RCC 7860 (cell line): ENCODE data around the gene ITPR1.

Experiments
- DNase-seq: peaks from one replicate; pipeline ENCODE4 v3.0.0-alpha.2; 2015; ENCODE audit warnings: low spot score
- FAIRE-seq: peaks from 2 replicates; lab custom pipeline; 2012; peaks lifted over from hg19 to GRCh38; lab: Jason Lieb, UNC

The ITPR1 gene

DNA sequence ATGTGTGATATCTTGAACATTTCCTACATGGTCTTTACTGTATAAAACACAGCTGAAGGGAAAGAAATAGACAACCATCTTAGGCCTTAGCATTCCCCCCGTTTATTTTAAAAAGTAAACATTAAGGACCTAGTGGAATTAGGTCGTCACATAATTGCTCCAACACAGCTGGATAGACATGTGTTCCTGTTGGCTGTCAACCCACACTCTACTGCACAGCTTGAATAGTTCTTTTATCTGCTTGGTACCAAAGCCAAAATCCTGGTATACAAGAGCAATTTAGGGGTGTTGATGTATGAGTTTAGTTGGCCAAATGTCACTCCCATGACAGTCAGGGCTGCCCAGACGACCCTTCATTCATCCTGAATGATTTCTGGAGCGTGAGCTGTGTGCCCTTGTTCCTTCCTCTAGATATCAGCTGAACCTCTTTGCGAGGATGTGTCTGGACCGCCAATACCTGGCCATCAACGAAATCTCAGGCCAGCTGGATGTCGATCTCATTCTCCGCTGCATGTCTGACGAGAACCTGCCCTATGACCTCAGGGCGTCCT lies 179.7 kb downstream of the ITPR1 start:
- DNase-seq, result no peak
- FAIRE-seq, result no peak

DNA sequence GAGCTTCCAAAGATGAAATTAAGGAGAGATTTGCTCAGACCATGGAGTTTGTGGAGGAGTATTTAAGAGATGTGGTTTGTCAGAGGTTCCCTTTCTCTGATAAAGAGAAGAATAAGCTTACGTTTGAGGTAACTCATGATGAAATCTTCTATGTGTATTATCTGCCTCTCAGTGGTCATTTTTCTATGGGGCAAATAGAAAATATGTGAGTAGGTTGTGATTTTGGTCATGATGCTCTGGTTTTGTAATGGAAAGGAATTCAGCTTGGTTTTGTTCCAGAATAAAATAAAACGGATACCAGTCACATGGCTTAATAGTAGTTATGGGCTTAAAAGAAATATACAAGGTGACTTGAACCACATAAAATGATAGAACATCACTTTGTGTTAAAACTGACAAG lies 181.1 kb downstream of the ITPR1 start:
- FAIRE-seq (no peak), DNase-seq (no peak)

DNA sequence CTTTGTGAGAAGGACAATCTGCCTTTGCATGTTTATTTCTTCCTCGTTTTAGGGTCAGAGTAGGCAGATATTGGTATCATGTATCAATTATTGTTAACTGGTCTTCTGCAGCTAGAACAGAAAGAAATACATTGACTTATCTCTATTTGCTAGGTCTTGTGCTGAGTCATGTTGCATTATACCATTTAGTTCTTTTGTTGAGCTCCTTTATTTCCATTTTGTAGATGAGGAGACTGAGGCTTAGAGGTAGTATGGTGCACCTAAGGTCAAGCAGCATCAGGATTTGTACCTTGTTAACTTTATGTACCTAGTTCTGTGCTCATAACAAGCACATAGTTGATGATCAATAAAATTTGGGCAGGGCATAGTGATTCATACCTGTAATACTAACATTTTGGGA lies 182.6 kb downstream of the ITPR1 start:
- no peak for DNase-seq
- FAIRE-seq, result no peak

DNA sequence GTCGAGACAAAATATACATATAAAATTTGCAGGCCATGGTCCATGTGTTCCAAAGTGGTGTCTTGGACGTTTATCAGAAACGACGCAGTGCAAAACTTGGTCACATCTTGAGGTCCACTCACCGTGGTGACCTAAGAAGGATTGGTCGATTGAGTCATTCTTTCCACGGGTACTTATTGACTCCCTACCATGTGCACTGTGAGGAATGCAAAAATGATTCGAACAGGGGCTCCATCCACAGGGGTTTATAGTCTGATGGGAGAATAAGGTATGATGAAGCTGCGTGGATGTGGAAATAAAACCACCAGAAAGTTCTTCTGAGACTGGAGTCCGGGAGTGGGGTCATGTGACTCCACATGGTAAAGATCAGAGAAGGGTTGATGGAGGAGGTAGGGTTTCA lies 185.2 kb downstream of the ITPR1 start:
- FAIRE-seq, result no peak
- no peak for DNase-seq

DNA sequence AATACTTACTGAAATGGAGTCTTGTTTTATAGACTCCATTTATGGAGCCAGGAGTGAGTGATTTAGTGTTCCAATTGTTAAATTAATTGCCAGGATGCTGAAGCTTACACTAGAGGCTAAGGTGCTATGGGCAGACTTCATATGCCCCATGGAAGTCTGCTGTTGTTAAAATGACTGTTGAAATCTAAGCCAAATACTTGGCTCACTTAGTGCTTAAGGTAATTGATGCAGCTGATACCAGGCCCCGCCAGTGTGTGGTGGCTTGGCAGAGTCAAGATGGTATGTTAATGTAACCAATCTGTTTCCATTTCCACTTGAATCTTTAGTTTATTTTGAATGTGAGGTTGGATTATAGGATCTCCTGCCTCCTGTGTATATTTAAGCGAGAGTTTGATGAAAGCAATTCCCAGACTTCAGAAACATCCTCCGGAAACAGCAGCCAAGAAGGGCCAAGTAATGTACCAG lies 187.1 kb downstream of the ITPR1 start:
- no peak for DNase-seq
- no peak for FAIRE-seq

DNA sequence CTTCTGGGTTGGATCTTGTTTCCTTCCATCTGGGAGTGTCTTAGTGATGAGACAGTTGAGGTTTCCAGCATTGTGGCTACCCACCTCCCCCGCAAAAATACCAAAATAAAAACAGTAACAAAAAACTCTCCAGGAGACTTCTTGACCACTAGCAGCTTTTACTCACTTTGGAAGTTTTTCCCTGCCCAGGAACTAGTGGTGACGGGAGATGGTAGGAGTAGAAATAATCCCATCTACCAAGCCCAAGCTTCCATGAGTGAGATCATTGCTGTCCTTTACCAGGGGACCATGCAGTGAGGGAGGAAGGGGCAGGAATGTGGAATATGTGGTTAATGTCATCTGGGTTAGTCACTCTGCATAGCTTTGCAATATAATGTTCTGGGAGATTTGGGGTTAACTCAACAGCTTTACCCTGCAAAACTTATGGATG lies 187.7 kb downstream of the ITPR1 start:
- FAIRE-seq, result peak; percentile 76
- peak; percentile 95 for DNase-seq

DNA sequence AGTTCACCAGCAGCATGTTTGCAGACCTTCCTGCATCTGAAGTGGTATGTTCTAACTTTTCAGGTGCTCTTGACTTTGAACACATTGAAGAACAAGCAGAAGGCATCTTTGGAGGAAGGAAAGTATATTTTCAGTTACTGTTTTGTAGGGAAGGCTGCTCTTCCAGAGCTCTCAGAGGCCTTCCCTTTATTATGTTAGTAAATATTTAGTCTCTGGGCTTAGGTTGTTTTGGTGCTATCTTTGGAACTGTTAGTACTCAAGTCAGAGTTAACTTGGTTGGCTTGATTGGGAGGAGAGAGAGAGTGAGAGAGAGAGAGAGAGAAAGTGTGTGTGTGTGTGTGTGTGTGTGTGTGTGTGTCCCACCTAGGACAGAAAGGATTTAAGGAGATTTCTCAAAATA lies 188.2 kb downstream of the ITPR1 start:
- FAIRE-seq (no peak), DNase-seq (no peak)

DNA sequence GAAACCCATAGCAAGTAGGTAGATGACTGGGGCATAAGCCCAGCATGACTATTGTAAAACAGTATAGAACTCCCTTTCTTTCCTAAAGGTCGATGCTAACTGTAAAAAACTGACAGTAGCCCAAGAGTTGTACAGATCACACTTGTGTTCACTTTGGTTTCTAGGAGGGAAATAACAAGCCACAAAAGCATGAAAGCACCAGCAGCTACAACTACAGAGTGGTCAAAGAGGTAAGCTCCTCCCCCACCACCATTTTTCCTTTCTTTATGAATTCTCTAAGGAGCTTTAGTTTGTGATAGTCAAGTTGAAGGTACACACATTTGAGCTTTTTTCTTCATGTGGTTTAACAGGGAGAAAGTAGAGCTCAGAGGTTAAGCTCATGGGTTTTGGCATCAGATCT lies 191.0 kb downstream of the ITPR1 start:
- no peak for DNase-seq
- no peak for FAIRE-seq

DNA sequence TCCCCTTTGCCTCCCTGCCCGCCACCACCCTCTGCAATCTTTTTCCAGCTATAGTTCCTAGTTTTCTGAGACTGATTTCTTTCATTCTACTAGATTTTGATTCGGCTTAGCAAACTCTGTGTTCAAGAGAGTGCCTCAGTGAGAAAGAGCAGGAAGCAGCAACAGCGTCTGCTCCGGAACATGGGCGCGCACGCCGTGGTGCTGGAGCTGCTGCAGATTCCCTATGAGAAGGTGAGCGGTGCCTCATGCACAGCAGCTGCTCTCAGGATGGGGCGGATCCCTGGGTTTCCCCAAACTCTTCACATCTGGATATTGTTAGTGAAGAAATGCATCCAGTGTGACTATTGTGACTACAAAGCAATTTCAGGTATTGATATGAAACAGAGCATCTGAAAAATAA lies 191.8 kb downstream of the ITPR1 start:
- no peak for FAIRE-seq

DNA sequence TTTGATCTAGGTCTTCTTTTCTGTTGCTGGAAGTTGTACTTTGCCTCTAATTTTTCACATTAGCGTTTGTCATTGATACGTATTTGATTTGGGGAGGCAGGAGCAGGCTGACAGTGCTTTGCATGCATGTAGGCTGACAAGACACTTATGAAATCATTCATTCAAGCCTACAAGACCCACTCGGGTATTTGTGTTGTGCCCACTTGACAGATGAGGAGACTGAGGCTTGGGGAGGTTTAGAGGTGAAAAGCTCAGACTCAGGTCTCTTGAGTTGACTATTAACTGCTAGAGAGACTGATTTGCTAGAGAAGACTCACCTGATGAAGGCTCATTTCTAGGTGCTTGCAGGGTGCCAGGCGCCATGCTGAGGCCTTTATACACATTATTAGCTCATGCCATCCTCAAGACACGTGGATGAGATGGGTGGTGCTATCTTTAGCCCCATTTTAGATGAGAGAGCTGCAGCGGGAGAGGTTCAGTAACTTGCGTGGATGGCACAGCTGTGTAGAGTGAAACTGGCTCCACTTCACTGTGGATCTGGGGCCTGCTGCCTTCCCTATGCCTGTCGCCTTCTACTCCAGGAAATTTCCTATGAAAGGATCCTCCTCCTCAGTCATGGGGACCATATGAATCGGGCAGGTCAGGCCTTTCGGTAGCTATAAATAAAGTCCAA lies 192.7 kb downstream of the ITPR1 start:
- FAIRE-seq (no peak), DNase-seq (no peak)

More for the DNA sequence above, 191.8 kb downstream of the ITPR1 start:
- no peak for DNase-seq

DNA sequence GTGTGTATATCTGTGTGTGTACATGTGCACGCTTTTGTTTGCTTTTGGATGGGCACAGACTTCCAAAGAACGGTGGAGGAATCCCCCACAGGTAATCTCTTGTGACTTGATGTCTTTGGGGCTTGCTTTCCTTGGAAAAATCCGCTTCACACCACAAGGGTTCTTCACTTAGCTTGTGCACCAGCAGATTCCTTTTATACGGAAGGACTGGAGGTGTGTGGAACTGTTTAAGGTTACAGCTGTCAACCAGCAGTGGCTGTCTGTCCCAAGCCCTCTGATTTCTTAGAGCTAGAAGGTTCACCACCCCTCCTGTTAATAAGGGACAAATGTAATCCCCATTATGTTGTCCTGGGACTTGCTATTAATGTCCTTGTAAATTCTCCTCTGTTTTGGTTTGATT lies 193.5 kb downstream of the ITPR1 start:
- FAIRE-seq (no peak), DNase-seq (no peak)

DNA sequence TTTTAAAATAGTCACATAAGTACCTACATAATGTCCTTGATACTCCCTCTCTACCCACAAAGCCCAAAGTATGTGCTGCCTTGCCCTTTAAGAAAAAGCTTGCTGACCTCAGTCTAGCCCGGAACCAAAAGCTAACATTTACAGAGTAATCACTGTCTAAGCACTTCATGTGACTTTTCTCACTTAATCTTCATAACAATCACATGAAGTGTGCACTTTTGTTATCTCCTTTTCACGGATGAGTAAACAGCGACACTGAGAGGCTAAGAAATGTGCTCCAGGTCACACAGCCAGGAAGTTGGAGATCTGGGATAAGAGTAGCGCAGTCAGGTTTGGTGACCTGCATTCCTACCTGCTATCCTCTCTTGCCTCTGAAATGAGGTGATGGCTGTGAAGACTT lies 194.0 kb downstream of the ITPR1 start:
- peak; percentile 67 for DNase-seq
- no peak for FAIRE-seq

DNA sequence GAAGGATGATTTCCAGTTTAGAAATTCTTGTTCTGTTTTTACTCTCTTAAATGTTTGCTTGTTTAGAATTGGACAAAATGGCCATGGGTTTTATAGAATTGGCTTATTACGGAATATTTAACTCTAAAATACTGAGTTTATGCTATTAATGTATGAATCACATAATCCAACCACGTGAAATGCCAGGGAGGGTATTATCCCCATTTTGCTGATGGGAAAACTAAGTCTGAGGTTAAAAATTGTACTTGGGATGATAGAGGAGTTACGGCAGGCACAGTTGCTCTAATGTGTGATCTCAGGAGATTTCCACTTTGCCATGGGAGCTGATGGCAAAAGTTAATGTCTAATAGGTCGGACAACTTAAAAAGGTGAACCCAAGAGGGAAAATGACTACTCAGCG lies 194.4 kb downstream of the ITPR1 start:
- FAIRE-seq (no peak), DNase-seq (no peak)

DNA sequence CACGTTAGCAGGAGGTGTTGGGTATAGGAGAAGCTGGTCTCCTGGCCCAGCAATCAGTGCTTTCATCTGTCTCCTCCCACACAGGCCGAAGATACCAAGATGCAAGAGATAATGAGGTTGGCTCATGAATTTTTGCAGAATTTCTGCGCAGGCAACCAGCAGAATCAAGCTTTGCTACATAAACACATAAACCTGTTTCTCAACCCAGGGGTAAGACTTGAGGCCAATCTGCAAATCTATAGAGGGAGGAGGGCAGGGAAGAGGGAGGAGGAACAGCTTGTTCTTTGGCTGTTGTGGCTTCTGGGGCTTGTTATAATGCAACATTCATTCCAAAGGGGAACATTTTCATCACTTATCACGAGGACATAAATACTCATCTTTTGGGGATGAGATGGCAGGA lies 195.3 kb downstream of the ITPR1 start:
- no peak for FAIRE-seq

DNA sequence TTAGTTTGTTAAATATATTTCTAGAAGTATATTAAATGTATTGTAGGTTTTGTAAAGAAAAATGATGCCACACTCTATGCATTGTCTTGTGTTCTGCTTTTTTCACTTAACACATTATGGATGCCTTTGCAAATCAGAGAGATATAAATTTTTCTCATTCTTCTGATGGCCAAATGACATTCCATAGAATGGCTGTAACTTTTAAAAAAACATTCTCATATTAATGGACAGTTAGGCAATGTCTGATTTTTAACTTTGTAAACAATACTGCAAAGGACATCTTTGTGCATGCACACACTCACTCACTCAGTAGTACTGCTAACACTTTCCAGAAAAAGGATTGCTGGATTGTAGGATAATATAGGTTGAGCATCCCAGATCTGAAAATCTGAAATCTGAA lies 195.9 kb downstream of the ITPR1 start:
- FAIRE-seq, result no peak
- DNase-seq, result no peak

More for the DNA sequence above, 195.3 kb downstream of the ITPR1 start:
- no peak for DNase-seq

DNA sequence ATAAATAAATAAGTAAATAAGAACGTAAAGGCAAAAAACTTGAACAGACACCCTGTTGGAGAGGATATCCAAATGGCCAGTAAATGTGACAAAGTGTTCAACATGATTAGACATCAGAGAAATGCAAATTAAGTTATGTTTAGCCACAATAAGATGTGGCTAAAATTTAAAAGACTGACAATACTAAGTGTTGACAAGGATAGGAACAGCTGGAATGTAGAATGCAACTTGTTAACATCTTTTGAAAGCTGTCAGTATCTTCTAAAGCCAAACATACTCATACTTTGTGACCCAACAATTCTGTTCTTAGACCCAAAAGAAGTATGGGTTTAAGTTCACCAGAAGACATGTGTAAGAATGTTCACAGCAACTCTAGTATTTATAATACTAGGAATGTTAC lies 197.1 kb downstream of the ITPR1 start:
- FAIRE-seq, result no peak
- no peak for DNase-seq

DNA sequence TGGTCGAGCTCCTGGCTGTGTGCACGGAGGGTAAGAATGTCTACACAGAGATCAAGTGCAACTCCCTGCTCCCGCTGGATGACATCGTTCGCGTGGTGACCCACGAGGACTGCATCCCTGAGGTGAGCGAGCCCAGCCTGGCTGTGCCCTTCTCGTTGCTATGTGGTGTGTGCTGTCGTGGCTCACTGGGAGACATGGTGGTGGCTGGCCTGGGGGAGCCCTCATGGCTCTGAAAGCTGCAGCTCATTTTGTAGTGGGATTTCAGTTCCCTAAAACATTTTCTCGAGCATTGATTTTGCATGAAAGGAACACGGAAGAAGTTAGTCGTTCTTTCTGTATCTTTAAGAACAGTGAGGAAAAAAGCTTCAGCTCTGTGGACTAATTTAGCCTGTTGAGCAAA lies 200.5 kb downstream of the ITPR1 start:
- FAIRE-seq (no peak), DNase-seq (no peak)

DNA sequence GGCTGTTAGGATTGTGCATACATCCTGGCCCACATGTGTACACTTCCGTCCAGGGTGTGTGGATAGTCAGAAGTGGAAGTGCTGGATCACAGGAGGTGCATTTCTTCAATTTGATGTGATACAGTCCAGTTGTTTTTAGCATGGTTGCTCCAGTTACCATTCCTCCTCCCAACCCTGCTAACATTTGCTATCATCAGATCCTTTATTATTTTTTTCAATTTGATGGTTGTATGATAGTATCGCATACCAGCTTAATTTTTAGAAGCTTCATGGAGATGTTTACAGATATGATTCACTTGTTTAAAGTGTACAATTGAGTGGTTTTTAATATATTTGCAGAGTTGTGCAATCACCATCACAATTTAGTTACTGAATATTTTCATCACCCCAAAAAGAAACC lies 202.7 kb downstream of the ITPR1 start:
- no peak for DNase-seq
- FAIRE-seq, result no peak

DNA sequence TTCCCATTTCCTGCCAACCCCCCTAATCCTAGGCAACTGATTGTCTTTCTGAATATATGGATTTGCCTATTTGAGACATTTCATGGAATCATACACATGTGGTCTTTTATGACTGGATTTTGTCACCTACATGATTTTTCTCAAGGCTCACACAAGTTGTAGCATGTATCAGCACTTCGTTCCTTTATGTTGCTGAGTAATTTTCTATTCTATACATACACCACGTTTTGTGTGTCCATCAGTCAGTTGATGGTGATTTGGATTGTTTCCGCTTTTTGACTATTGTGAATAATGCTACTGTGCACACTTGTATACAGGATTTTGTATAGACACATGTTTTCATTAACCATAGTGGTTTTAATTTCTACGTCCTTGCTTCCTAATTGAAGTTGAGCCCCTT lies 203.1 kb downstream of the ITPR1 start:
- FAIRE-seq (no peak), DNase-seq (no peak)

DNA sequence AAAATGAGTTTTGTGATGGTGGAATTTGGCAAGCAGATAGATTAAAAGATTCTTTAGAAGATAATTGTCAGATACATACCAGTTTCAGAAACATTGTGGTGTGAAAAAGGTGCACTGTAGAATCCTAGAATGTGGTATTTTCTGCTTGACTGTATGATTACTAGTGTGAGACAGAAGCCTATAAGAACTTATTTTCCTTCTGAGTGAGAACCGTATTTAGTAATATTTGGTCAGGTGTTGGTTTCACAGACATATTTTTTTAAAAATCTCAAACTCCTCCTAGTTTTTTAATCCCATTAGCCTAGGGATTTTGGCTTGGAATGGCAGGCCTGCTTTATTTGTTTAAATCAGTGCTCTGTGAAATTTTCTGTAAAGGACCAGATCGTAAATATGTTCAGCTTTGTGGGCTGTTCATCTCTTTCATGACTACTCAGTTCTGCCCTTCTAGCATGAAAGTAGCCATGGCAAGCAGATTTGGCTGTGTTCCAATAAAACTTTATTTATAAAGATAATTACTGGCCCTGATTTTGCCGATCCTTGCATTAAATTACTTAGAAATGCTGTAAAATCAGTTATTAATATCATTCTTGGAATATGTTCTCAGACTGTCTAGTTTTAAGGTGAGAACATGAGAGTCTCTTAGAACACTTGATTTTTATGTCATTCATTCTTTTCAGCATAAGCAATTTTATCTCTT lies 205.1 kb downstream of the ITPR1 start:
- DNase-seq, result no peak

DNA sequence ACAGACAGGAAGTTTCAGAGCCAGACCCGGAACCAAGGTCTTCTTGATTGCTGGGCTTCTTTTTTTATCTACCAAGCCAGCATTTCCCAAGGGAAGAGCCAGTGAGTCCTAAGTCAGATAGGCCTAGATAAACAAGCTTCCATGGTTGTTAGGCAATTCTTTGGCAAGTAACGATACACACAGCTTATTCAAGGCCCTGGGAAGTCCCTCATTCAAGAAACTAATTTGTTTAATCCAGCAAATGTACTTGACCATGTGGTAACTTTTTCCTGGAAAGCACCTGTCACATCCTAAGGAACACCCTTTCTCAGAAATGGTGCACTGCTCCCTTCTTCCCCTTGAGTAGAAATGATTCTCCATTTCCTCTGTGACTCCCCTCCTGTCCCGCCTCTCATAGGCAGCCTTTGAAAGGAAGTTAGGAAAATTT lies 209.9 kb downstream of the ITPR1 start:
- no peak for FAIRE-seq
- no peak for DNase-seq

More for the DNA sequence above, 205.1 kb downstream of the ITPR1 start:
- no peak for FAIRE-seq

DNA sequence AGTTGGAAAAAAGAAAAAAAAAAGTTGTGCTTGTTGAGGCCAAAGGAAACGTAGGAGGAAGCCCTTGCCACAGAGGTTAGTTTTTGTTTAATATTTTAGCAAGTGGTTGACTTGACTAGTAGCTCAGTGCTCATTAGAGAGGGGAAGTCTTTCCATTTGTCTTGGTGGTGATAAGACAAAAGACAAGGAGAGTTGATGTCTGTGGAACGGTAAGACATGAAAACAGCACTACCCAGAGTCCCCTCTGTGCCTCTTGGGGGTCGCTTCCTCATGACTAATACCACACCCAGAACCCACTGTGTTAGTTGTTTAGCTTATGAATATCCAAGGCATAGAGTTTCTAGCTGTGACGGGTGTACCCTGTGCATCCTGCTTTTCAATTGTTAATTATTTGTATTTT lies 211.4 kb downstream of the ITPR1 start:
- FAIRE-seq, result no peak
- DNase-seq, result no peak
